ENCODE data around the gene NFX1.

- no peak for TF ChIP-seq CTCF (IDR thresholded peaks at IDR 0.05)
- no peak for TF ChIP-seq POLR2A (IDR thresholded peaks at IDR 0.05)
Measured at GRCh38 chr9:33248606-33249005, 41.7 kb upstream of the NFX1 start.

Measured in right lobe of liver (tissue), 4 donors.